ELR (cell line): ENCODE measurements around the gene VSNL1.

Experiments
- DNase-seq: peaks from one replicate; pipeline ENCODE4 v3.0.0-alpha.2; 2015; ENCODE audit warnings: low read depth

The VSNL1 gene

GRCh38 chr2:17540093-17540812 lies at the start of gene VSNL1:
Gene VSNL1, plus strand, starts transcription at chr2:17540696. Its CDS starts 51,379 bp downstream, at chr2:17592075.
- DNase-seq: no peak

GRCh38 chr2:17495590-17495989 lies 44.9 kb upstream of the VSNL1 start:
- no peak for DNase-seq

GRCh38 chr2:17497718-17498117 lies 42.8 kb upstream of the VSNL1 start:
- DNase-seq: no peak

GRCh38 chr2:17506736-17507616 lies 33.5 kb upstream of the VSNL1 start:
- DNase-seq: peak; percentile 32

- DNase-seq: no peak
Observed at GRCh38 chr2:17515652-17516051, 24.8 kb upstream of the VSNL1 start.

GRCh38 chr2:17517481-17518211 lies 22.9 kb upstream of the VSNL1 start:
- no peak for DNase-seq

- peak; percentile 72 for DNase-seq
Observed at GRCh38 chr2:17518212-17519154, 22.0 kb upstream of the VSNL1 start, which contains the start of gene RAD51AP2. Gene RAD51AP2, minus strand, starts transcription at chr2:17518440. Its CDS starts 25 bp downstream, at chr2:17518415.

GRCh38 chr2:17519486-17519885 lies 21.0 kb upstream of the VSNL1 start:
- no peak for DNase-seq

- DNase-seq: peak; percentile 20
Observed at GRCh38 chr2:17520761-17521160, 19.7 kb upstream of the VSNL1 start.

GRCh38 chr2:17521621-17522020 lies 18.9 kb upstream of the VSNL1 start:
- DNase-seq: no peak

GRCh38 chr2:17522303-17522702 lies 18.2 kb upstream of the VSNL1 start:
- DNase-seq: no peak

- DNase-seq: no peak
Observed at GRCh38 chr2:17529771-17530170, 10.7 kb upstream of the VSNL1 start.

- DNase-seq: no peak
Observed at GRCh38 chr2:17533546-17533945, 7.0 kb upstream of the VSNL1 start.

GRCh38 chr2:17536416-17536815 lies 4.1 kb upstream of the VSNL1 start:
- no peak for DNase-seq

- DNase-seq: no peak
Observed at GRCh38 chr2:17538022-17538843, 2.3 kb upstream of the VSNL1 start.

- peak; percentile 10 for DNase-seq
Observed at GRCh38 chr2:17538844-17539554, 1.5 kb upstream of the VSNL1 start.

GRCh38 chr2:17539611-17540092 lies 844 bp upstream of the VSNL1 start:
- no peak for DNase-seq

GRCh38 chr2:17540813-17541530 lies 476 bp downstream of the VSNL1 start:
- no peak for DNase-seq

- DNase-seq: no peak
Observed at GRCh38 chr2:17541531-17541950, 1.0 kb downstream of the VSNL1 start.
